ENCODE measurements around the gene SUPT6H. TPM values are rescaled to one million over a fixed set of nuclear protein-coding genes. Genes with fewer than 3 reads are reported as not detected.

SUPT6H gene
- total RNA-seq, 4 donors from 2014 or later = 48.3 to 81.9 (median 64.8) TPM

GRCh38 chr17:28704219-28704858, 42.3 kb downstream of the SUPT6H start:
- no peak for DNase-seq
- Histone ChIP-seq H3K36me3 (peaks cover 0 to 56% of the 10 kb centered on the region in 2 donors), H3K27ac (no peak overlapping the region), H3K9me3 (no peaks in the 10 kb centered on the region), H3K4me3 (no peak overlapping the region), H3K4me1 (no peaks in the 10 kb centered on the region), H3K27me3 (no peaks in the 10 kb centered on the region)
- no peak for ATAC-seq
- intact Hi-C loops (cut with DNase I; ENCODE audit: low total_unique reads) = no loop called here
- in situ Hi-C loops (cut with MboI; ENCODE audit: low sequenced_read_pairs in 4 of 4) = no loop called here
- no peak for TF ChIP-seq CTCF (IDR thresholded peaks at IDR 0.05 in 4 of 5, conservative IDR thresholded peaks at IDR 0.05 in 1 of 5)
- no peak for TF ChIP-seq POLR2A (IDR thresholded peaks at IDR 0.05)

- DNase-seq = no peak
- H3K4me3 ChIP-seq = no peak overlapping the region
- H3K9me3 ChIP-seq = no peaks in the 10 kb centered on the region
- peaks cover 0 to 47% of the 10 kb centered on the region in 2 donors for H3K36me3 ChIP-seq
- ATAC-seq = no peak
- TF ChIP-seq CTCF (IDR thresholded peaks at IDR 0.05 in 4 of 5, conservative IDR thresholded peaks at IDR 0.05 in 1 of 5) = no peak
- TF ChIP-seq POLR2A (IDR thresholded peaks at IDR 0.05) = no peak
- intact Hi-C loops (cut with DNase I; ENCODE audit: low total_unique reads) = no loop called here
- H3K4me1 ChIP-seq = no peaks in the 10 kb centered on the region
- no peak overlapping the region for H3K27ac ChIP-seq
- no peaks in the 10 kb centered on the region for H3K27me3 ChIP-seq
- in situ Hi-C loops (cut with MboI; ENCODE audit: low sequenced_read_pairs in 4 of 4) = no loop called here
Observed at GRCh38 chr17:28705074-28705659, 43.2 kb downstream of the SUPT6H start.

- no peak for TF ChIP-seq POLR2A (IDR thresholded peaks at IDR 0.05)
- no peak for TF ChIP-seq CTCF (IDR thresholded peaks at IDR 0.05 in 4 of 5, conservative IDR thresholded peaks at IDR 0.05 in 1 of 5)
Observed at GRCh38 chr17:28705728-28706334, 43.8 kb downstream of the SUPT6H start.

GRCh38 chr17:28706471-28707338, 44.7 kb downstream of the SUPT6H start:
- no peak for DNase-seq
- H3K4me3 ChIP-seq = no peak overlapping the region
- intact Hi-C loops (cut with DNase I; ENCODE audit: low total_unique reads) = no loop called here
- no peaks in the 10 kb centered on the region for H3K9me3 ChIP-seq
- TF ChIP-seq POLR2A (IDR thresholded peaks at IDR 0.05) (no peak), CTCF (IDR thresholded peaks at IDR 0.05 in 4 of 5, conservative IDR thresholded peaks at IDR 0.05 in 1 of 5) (no peak)
- ATAC-seq = no peak
- peaks cover 0 to 32% of the 10 kb centered on the region in 2 donors for H3K36me3 ChIP-seq
- no peaks in the 10 kb centered on the region for H3K27me3 ChIP-seq
- no peak overlapping the region for H3K27ac ChIP-seq
- peaks cover 0 to 3% of the 10 kb centered on the region in 2 donors for H3K4me1 ChIP-seq
- in situ Hi-C loops (cut with MboI; ENCODE audit: low sequenced_read_pairs in 4 of 4) = no loop called here

More at GRCh38 chr17:28705728-28706334, 43.8 kb downstream of the SUPT6H start:
- Histone ChIP-seq H3K4me1 (no peaks in the 10 kb centered on the region), H3K27ac (no peak overlapping the region), H3K9me3 (no peaks in the 10 kb centered on the region), H3K4me3 (no peak overlapping the region), H3K36me3 (peaks cover 0 to 41% of the 10 kb centered on the region in 2 donors), H3K27me3 (no peaks in the 10 kb centered on the region)
- in situ Hi-C loops (cut with MboI; ENCODE audit: low sequenced_read_pairs in 4 of 4) (no loop called here), intact Hi-C loops (cut with DNase I; ENCODE audit: low total_unique reads) (no loop called here)
- ATAC-seq (no peak), DNase-seq (no peak)

All from gastrocnemius medialis (tissue), 4 donors.